GM12891 (cell line): Measurements from ENCODE around the gene MTSS2.

Experiments
- DNase-seq: peaks from one replicate; pipeline ENCODE4 v3.0.0; 2011; ENCODE audit warnings: low spot score; ENCODE audit not compliant: insufficient read length
- FAIRE-seq: peaks from 2 replicates; lab custom pipeline; 2011; peaks lifted over from hg19 to GRCh38; lab: Jason Lieb, UNC
- PAX5 ChIP-seq: IDR thresholded peaks from 2 replicates; pipeline ENCODE4 v1.6.1; 2011; ENCODE audit warnings: low read length, moderate library complexity, mild to moderate bottlenecking; ENCODE audit not compliant: insufficient read depth, severe bottlenecking
- POLR2A ChIP-seq: IDR thresholded peaks from 2 replicates; pipeline ENCODE4 v1.6.1; 2011; ENCODE audit warnings: low read depth, low read length, control low read depth
- POLR2AphosphoS5 ChIP-seq: IDR thresholded peaks from 2 replicates; pipeline ENCODE4 v1.6.1; 2011; ENCODE audit warnings: low read depth, low read length, control low read depth
- POU2F2 ChIP-seq: IDR thresholded peaks from 2 replicates; pipeline ENCODE4 v1.6.1; 2011; ENCODE audit warnings: low read depth, mild to moderate bottlenecking, control low read depth, low read length, moderate library complexity
- SPI1 ChIP-seq: IDR thresholded peaks from 2 replicates; pipeline ENCODE4 v1.6.1; 2011; ENCODE audit warnings: low read depth, low read length, control low read depth
- TAF1 ChIP-seq: IDR thresholded peaks from 2 replicates; pipeline ENCODE4 v1.6.1; 2011; ENCODE audit warnings: low read depth, low read length, control low read depth

Gene MTSS2

DNA sequence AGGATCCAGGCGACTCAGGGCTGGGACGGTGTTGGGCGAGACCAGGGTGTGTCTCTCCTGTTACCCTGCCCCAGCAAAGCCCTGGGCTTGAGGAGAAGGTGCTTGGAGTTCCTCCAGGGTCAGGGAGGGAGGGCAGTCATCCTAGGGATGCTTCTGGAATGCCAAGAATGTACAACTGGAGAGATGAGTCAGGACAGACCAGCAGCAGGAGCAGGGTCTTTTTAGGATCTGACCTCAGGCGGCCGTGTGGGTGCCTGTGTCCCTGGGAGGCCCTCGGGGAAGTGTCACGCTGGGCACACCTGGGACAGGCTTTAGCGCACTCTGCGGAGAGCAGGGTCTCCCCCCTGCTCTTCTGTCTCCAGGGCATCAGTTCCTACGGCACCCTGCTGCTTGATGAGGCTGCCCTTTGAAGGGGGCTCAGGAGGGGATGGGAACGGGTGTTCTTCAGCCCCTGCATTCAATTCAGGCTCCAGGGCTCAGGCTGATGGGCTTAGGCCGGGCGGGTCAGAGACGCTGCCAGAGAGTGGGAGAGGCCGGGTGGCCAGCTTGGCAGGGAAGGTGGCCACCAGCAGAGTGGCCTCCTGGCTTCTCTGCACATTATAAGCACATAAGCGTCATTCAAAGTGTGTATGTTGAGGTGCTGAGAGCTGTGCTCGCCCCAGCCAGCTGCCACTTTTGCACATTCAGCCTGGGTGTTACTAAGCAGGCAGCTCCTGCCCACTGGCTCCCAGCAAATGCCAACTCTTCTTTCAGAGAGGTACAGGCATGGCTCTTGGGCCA, 8.4 kb upstream of the MTSS2 start:
- TF ChIP-seq POU2F2 = no peak
- TF ChIP-seq TAF1 = no peak
- TF ChIP-seq POLR2AphosphoS5 = no peak
- no peak for TF ChIP-seq POLR2A
- no peak for TF ChIP-seq PAX5
- TF ChIP-seq SPI1 = no peak
- no peak for DNase-seq
- FAIRE-seq = no peak

DNA sequence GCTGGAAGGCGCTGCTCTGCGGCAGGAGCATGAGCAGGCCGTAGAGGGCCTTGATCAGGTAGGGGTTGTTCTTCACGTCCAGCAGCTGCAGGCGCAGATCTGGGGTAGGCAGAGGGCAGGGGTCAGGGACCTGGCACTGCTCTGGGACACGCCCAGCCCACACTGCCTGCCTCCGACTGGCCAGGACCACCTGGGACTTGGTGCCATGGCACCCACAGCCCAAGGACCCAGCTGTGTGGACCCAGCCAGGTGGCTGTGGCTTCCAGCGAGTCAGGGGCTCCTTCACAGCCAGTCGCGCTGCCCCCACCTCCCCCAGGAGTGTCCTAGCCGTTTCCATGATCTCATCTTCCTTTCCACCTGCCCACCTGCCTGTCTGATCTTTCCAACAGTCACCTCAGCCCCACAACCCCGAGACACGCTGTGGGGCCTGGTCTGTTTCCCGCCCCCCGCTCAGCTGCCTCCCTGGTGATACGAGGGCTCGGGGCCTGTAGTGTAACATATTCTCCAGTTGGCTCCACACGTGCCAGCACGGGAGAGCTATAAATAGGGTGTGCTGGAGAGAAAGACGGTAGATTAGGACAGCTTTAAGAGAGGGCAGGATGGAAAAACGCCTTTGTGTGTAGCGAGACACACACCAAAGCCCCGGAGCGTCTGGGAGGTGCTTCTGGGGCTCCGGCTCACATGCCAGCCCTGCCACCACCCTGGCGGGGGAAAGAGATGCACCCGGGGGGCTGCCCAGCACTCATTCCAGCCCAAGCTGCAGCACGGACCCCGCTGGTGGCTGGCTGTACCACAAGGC, 7.2 kb upstream of the MTSS2 start:
- TF ChIP-seq SPI1 = no peak
- no peak for TF ChIP-seq PAX5
- TF ChIP-seq POU2F2 = no peak
- no peak for TF ChIP-seq TAF1
- TF ChIP-seq POLR2A = no peak
- no peak for TF ChIP-seq POLR2AphosphoS5
- DNase-seq (no peak), FAIRE-seq (no peak)

DNA sequence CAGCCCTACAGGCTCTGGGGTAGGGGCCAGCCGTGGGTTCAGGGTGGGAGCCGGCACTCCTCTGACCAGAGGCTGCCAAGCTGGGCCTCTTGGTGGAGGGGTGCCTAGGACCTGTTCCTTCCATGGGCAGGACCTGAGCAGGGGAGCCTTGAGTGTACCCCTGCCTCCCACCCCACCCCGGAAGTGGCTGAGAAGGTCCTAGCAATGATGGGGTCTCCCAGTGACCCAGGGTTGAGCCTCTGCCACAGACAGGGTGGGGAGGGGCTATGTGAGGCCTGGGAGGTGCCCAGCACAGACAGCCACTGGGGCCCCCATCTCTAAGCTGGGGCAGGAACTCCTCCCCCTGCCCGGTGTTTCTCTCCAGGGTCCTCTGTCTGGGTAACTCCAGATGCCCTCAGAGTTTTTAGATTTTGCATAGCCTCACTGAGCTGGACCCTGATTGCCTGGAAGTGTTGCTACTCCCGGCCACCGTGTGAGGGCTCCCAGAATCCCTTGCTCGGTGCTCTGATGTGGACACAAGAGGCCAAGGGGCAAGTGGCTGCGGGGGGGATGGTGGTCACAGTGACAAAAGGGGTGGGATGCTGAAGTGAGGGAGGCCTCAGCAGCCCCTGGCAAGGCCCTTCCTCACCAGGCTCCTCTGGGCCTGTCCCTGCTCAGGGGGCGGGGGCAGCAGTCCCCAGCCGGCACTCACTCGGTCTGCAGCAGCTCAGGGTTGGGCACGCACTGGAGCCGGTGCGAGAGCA, 6.4 kb upstream of the MTSS2 start:
- no peak for FAIRE-seq
- DNase-seq = no peak
- TF ChIP-seq PAX5 = no peak

DNA sequence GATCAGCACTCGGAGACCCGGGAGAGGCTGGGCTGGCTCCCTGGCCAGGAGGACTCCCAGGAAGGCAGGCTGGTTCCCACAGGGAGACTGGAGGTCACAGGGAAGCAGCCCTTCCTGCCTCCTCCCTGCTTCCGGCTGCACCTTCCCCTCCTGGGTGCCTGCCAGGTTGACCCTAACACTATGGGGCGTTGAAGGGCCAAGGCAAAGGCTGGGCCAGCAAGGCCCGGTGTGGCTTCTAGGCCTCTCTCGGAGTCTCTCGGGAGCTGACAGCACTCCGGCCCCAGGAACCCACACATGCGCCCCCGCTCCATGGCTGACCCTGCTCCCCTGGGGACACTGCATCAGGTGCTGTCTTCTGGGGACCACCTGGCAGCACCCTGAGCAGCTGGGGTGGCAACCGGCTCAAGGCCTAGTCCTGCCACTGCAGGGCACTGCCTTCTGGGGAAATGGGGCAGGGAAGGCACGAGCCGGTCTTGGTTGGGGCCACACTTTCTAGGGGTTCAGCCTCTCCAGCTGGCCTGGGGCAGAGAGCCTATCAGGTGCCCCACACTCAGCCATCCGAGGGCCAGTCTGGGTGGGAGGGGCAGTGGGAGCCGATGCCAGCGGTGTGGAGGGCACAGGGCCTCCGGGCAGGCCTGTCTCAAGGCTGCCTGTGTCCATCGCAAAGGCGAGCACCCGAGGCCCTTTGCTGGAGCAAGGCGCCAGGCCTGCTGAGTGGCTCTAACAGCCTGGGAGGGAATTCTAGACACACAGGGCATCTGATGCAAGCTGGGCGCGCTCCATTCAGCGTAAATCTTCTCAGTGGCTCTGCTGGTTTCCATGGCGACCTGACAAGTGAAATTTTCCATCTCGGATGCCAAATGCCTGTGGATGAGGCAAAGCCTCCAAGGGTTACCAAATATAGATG, 5.6 kb upstream of the MTSS2 start:
- no peak for FAIRE-seq
- DNase-seq = no peak
- TF ChIP-seq SPI1 = no peak
- no peak for TF ChIP-seq POLR2AphosphoS5
- no peak for TF ChIP-seq POLR2A
- TF ChIP-seq POU2F2 = no peak
- no peak for TF ChIP-seq TAF1
- no peak for TF ChIP-seq PAX5

DNA sequence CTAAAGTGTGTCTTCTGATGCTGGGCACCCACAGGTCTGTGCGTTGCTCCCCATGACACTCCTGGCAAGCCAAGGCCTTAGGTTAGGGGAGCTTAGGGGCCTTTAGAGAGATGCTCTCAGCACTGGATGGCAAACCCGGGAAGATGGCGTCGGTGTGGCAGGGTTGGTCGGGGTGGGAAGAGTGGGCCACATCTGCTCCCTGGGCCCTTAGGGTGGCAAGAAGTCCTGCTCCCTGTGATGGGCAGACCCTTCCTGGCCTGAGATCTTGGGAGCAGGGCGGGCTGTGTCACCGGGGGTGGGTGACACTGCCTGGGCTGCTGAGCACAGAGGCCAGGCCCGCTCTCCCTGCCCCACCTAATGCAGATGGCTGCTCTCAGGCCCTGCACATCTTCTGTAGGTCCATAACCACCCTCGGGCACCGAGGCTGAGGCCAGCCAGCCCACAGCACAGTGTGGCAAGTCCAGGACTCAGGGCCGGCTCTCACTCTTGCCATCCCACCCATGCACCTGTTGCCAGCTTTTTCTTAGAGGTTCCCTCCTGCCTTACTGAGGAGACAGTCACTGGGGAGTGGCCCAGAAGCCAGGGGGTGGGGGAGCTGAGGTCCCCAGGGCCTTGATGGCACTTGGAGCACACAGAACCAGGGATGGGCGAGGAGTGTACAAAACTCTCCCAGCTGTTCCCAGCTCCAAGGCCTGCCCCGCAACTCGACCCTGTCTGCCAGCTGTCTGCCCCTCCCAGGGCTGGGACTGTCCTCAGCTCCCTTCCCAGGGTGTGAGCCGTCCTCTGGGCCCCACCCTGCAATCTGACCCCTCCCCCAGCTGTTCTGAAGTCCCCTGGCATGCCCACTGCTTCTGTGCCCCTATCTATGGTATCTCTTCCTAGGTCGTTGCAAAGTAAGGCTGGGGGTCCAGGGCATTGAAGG, 4.4 kb upstream of the MTSS2 start:
- TF ChIP-seq POU2F2 (no peak), PAX5 (no peak), SPI1 (no peak), POLR2AphosphoS5 (no peak), TAF1 (no peak), POLR2A (no peak)
- DNase-seq (no peak), FAIRE-seq (no peak)

DNA sequence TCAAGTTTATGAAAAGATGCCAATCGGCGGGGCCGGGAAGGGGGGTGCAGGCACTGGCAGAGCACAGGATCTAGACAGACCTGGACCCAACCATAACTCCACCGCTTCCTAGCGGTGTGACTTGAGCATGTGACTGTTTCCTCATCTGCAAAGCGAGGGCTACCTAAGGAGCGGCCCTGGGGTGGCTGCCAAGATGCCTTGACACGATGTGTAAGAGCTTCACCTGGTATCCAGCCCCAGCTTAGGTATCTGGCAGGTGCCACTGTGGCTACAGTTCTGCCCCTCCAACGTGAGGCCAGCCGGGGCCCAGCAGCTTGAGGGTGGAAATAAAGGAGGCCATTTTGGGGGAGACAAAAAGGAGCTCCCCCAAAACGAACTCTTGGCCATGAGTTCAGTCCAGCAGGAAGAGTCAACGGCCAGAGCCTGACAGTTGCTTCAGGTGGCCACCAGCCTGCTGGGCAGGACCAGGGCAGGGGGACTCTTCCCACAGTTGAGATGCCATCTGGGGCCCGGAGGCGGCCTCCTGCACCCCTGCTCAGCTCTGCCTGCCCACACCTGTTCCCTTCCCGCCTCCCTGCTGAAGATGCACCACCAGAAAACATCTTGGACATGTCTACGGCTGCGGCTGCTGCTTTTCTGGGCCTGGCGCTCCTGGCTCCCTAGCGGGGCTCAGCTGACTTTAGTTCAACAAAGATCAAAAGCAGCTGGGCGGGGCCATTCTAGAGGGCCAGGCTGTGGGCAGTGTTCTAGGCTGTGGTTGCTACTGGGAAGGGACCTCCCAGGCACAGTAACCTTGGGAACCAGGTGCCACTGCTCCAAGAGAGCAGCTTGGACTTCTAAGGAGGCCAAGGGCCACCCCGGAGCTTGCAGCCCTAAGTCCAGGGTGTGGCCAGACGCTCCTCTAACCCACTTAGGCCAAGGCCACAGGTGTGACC, 3.4 kb upstream of the MTSS2 start:
- FAIRE-seq (no peak), DNase-seq (no peak)
- TF ChIP-seq POLR2AphosphoS5 = no peak

DNA sequence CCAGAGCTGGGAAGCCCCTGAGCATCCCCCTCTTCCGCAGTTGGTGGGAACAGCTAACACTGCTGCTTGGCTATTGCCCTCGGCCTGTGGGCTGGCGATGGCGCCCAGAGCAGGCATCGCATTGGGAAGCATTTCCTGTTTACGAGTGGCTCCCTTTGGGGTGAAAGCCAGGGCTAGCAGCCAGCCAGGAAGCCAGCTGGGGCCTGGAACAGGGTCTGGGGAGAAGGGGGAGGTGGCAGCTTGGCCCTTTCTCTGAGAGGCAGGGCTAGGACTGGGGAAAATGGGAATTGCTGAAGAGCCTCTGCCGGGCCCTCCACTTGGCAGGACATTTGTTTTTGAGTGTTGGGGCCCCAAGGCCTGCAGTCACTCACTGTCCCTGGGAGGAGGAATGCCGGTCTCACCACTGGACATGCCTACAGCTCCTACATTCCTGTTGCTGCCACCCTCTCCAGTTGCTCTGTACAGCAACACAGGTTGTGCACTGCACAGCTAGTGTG, 2.4 kb upstream of the MTSS2 start:
- no peak for FAIRE-seq
- TF ChIP-seq SPI1 (no peak), POLR2AphosphoS5 (no peak), POU2F2 (no peak), TAF1 (no peak)

DNA sequence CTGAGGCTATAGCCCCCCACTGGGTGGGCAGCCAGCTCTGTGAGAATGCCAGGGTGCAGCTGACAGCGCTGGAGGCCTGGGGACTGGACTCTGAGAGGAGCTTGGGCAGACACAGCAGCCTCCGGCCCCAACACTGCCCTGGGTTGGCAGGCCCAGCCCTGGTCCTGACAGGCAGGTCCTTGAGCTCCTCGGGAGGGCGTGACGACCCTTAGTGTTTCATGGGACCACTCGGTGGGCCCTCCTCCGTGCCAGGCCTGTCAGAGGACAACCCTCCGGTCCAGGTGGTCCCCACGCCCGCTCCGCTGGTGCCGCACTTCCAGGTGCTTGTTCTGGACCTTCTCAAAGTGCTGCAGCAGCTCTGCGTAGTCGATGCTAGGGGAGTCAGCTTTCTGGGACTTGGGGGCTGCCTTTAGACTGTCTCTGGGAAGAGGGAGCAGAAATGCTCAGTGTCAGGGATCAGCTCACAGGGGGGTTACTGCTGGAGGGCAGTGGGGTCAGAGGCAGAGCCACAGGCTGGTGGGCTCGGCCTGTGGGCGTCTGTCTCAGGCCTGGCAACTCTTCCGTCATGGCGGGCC, 1.9 kb upstream of the MTSS2 start:
- no peak for FAIRE-seq
- TF ChIP-seq PAX5 (no peak), SPI1 (no peak), POLR2AphosphoS5 (no peak), POU2F2 (no peak), TAF1 (no peak), POLR2A (no peak)
- DNase-seq = no peak

More for the DNA sequence above, 2.4 kb upstream of the MTSS2 start:
- DNase-seq = no peak
